ENCODE results near the gene UNC13D.
"Not testable (repeated sequence)": the region's sequence is repeated elsewhere in the genome, so short reads cannot be mapped to it uniquely, and the experiment has no call there.

UNC13D gene

DNA sequence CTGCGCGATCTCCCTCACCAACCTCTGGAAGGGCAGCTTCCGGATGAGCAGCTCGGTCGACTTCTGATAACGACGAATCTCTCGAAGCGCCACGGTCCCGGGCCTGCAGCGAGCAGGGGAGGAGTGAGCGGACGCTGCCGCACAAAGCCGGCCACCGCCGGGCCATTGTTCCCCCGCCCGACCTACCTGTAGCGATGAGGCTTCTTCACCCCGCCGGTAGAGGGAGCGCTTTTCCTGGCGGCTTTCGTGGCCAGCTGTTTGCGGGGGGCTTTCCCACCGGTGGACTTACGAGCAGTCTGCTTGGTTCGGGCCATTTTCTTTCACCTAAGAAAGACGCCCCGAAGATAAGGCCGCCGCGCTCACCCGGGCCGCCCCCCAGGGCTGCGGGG is 65.3 kb downstream of the UNC13D start (continued):
- TF ChIP-seq, protein P1, sequence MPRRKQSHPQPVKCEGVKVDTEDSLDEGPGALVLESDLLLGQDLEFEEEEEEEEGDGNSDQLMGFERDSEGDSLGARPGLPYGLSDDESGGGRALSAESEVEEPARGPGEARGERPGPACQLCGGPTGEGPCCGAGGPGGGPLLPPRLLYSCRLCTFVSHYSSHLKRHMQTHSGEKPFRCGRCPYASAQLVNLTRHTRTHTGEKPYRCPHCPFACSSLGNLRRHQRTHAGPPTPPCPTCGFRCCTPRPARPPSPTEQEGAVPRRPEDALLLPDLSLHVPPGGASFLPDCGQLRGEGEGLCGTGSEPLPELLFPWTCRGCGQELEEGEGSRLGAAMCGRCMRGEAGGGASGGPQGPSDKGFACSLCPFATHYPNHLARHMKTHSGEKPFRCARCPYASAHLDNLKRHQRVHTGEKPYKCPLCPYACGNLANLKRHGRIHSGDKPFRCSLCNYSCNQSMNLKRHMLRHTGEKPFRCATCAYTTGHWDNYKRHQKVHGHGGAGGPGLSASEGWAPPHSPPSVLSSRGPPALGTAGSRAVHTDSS (tag by site-specific recombination; IDR thresholded peaks at IDR 0.05): 0 out of 2 replicates have a peak, but pooled peaks have one; percentile 29
- TF ChIP-seq KLF9 (tag by site-specific recombination; IDR thresholded peaks at IDR 0.05; ENCODE audit: low read depth): 0 out of 2 replicates have a peak, but pooled peaks have one; percentile 36

DNA sequence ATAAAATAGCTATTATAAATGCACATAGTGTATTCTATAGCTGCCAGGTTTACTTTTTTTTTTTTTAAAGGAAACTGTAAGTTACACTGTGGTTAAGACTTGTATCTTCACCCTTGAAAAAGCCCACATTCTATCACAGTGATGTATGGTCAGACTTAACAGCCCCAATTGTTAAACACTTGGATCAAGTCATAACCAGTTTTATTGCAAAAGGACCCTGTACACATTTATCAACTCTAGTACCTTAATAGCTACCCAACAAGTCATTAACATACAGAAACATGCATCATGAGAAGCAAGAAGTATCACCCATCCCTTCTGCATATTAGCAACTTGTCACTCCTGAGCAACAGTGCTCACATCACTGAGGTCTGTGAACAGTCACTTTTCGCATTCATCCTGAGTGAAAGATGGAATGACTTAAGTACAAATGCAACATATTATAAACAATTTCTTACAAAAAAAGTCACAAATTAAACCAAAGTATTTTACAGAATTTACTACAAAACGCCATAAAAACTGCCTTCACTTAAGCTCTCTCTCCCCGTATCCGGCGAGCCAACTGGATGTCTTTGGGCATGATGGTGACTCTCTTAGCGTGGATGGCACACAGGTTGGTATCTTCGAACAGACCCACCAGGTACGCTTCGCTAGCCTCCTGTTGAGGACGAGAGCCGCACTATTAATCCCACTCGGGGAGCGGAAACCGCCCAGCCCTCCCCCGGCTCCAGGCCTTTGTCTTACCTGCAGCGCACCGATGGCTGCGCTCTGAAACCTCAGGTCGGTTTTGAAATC is 65.9 kb downstream of the UNC13D start:
- peaks cover 0 to 49% of the 10 kb centered on the region in 2 experiments; a peak in 2 of 3 replicates for H3K36me3 ChIP-seq (ENCODE audit: control insufficient read depth in 2 of 2, insufficient read depth in 1 of 2, low read length in 2 of 2)
- POLR2A ChIA-PET: interaction anchor here (0.6 to 8.1 kb wide), 11 partner anchors 13 to 258 kb away, joined by 3 to 234 read pairs (median 5); partner anchors contain the start of genes GALK1, TRIM65 and WBP2
- H3K4me3 ChIP-seq (ENCODE audit: low read depth, low read length): peak overlapping the region; percentile 72
- peak; percentile 73 for TF ChIP-seq ZBTB17 (tag by site-specific recombination; IDR thresholded peaks at IDR 0.05)
- H3K4me1 ChIP-seq (ENCODE audit: control insufficient read depth, insufficient read depth, low read length): peaks cover 13% of the 10 kb centered on the region; the same call in 1 of the 2 replicates
- H3K9me3 ChIP-seq (ENCODE audit: control insufficient read depth, insufficient read depth, low read depth, low read length): not testable (repeated sequence)
- CTCF ChIA-PET: interaction anchor here (0.6 to 9.4 kb wide), 9 partner anchors 10 to 705 kb away, joined by 3 to 73 read pairs (median 3); partner anchors contain the start of genes GALK1 and RECQL5
- peak overlapping the region; percentile 94; the same call in 1 of the 2 replicates for H3K27ac ChIP-seq (ENCODE audit: extremely low read depth, low read depth, low read length)

DNA sequence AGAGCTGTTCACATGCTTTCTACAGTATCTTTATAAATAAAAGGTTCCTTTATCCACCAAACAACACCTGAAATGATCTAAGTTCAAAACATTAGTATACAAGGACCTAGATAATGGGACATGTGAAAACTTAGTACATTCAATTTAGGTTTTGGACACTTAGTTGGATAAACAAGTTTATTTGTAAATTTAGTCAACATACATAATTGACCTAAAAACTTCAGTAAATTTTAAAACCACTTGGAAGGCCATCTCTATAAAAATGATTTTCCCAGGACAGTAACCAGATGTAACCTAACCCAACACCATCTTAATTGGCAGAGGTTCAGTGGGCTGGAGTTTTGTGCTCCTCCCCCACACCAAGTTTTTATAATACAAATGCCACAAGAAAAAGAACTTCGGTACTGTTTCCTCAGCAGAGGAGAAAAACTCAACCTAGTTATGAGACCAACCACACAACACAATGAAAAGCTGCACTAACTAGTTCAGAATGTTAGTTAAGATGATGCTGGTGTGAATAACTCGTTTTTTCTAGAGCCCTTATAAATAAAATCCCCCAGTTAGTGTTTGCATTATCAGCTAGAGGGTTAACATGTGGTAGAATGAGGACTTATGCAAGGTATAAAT is 66.8 kb downstream of the UNC13D start:
- CTCF ChIA-PET: interaction anchor here (0.6 to 9.4 kb wide), 9 partner anchors 9 to 704 kb away, joined by 3 to 73 read pairs (median 3); partner anchors contain the start of genes GALK1 and SMIM5
- TF ChIP-seq ZNF560 (tag by site-specific recombination; IDR thresholded peaks at IDR 0.05; ENCODE audit: borderline replicate concordance) (no peak), ZSCAN30 (tag by site-specific recombination; IDR thresholded peaks at IDR 0.05) (no peak), ZNF664 (tag by site-specific recombination; IDR thresholded peaks at IDR 0.05) (no peak), ZNF354C (tag by site-specific recombination; IDR thresholded peaks at IDR 0.05; ENCODE audit: borderline replicate concordance, low read depth) (no peak), ZNF701 (tag by site-specific recombination; IDR thresholded peaks at IDR 0.05) (no peak), ZNF169 (tag by site-specific recombination; IDR thresholded peaks at IDR 0.05) (no peak), SP7 (tag by site-specific recombination; IDR thresholded peaks at IDR 0.05) (no peak), PRDM1 (tag by site-specific recombination; IDR thresholded peaks at IDR 0.05) (no peak), ZNF394 (tag by site-specific recombination; IDR thresholded peaks at IDR 0.05; ENCODE audit: borderline replicate concordance) (no peak)
- TF ChIP-seq, protein P2, sequence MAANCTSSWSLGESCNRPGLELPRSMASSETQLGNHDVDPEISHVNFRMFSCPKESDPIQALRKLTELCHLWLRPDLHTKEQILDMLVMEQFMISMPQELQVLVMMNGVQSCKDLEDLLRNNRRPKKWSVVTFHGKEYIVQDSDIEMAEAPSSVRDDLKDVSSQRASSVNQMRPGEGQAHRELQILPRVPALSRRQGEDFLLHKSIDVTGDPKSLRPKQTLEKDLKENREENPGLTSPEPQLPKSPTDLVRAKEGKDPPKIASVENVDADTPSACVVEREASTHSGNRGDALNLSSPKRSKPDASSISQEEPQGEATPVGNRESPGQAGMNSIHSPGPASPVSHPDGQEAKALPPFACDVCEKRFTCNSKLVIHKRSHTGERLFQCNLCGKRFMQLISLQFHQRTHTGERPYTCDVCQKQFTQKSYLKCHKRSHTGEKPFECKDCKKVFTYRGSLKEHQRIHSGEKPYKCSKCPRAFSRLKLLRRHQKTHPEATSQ (tag by site-specific recombination; IDR thresholded peaks at IDR 0.05): no peak
- TF ChIP-seq, protein P3, sequence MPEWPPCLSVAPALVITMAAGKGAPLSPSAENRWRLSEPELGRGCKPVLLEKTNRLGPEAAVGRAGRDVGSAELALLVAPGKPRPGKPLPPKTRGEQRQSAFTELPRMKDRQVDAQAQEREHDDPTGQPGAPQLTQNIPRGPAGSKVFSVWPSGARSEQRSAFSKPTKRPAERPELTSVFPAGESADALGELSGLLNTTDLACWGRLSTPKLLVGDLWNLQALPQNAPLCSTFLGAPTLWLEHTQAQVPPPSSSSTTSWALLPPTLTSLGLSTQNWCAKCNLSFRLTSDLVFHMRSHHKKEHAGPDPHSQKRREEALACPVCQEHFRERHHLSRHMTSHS (tag by site-specific recombination; IDR thresholded peaks at IDR 0.05): no peak
- H3K36me3 ChIP-seq (ENCODE audit: control insufficient read depth in 2 of 2, insufficient read depth in 1 of 2, low read length in 2 of 2): peaks cover 0 to 49% of the 10 kb centered on the region in 2 experiments; a peak in 2 of 3 replicates
- H3K4me3 ChIP-seq (ENCODE audit: low read depth, low read length): peak overlapping the region; percentile 72
- no peak overlapping the region for H3K27ac ChIP-seq (ENCODE audit: extremely low read depth, low read depth, low read length)
- peaks cover 10% of the 10 kb centered on the region; the same call in 1 of the 2 replicates for H3K4me1 ChIP-seq (ENCODE audit: control insufficient read depth, insufficient read depth, low read length)
- H3K9me3 ChIP-seq (ENCODE audit: control insufficient read depth, insufficient read depth, low read depth, low read length): no peaks in the 10 kb centered on the region
- POLR2A ChIA-PET: interaction anchor here (0.6 to 8.1 kb wide), 10 partner anchors 7 to 161 kb away, joined by 3 to 234 read pairs (median 5); partner anchors contain the start of genes GALK1, TRIM65 and UNK

All from HEK293 (cell line).